SK-N-SH (cell line): Measurements from ENCODE around the gene MPHOSPH8. TPM values are rescaled to one million over a fixed set of nuclear protein-coding genes. Genes with fewer than 3 reads are reported as not detected.

ENCODE experiments used
- CTCF ChIA-PET: fragments of 300-600, 350-600 bp; formaldehyde crosslinking; extraction: SDS; loops from one replicate; lab custom pipeline; 2021; lab: Yijun Ruan, JAX
- POLR2A ChIA-PET: fragments of 350-600 bp; sonication (Branson Sonifier 250); formaldehyde crosslinking; extraction: SDS; loops from one replicate; lab custom pipeline; 2020; ENCODE audit warnings: antibody characterized with exemption, inconsistent platforms; lab: Yijun Ruan, JAX
- DNase-seq: peaks from one replicate; pipeline ENCODE4 v3.0.0; 2012
- H2AFZ ChIP-seq: fragments of 200-600 bp; sonication (generic); 2 replicates; pipeline ENCODE4 v1.8.1; 2016; ENCODE audit warnings: antibody characterized with exemption, mild to moderate bottlenecking, low read depth
- H3F3A ChIP-seq: fragments of 200-600 bp; sonication (generic); replicated peaks from 2 replicates; pipeline ENCODE3; 2016; ENCODE audit warnings: antibody characterized with exemption, mild to moderate bottlenecking; ENCODE audit not compliant: insufficient read depth
- H3K27ac ChIP-seq, 2 experiments: fragments of 200-500 bp in 1 of 2; fragments of 200-600 bp in 1 of 2; sonication (Bioruptor generic) in 1 of 2; sonication (generic), shearing (Covaris generic) in 1 of 2; 2 replicates each; pipeline versions ENCODE4 v1.5.1 to v1.6.1; 2014 to 2016; ENCODE audit warnings: low read depth in 2 of 2, inconsistent platforms in 1 of 2, low read length in 1 of 2, mild to moderate bottlenecking in 1 of 2, mixed read lengths in 1 of 2
- H3K27me3 ChIP-seq: fragments of 200-600 bp; sonication (generic), shearing (Covaris generic); 2 replicates; pipeline ENCODE4 v1.6.1; 2016; ENCODE audit warnings: mixed run types; ENCODE audit not compliant: insufficient read depth
- H3K36me3 ChIP-seq, 2 experiments: fragments of 200-500 bp in 1 of 2; fragments of 200-600 bp in 1 of 2; sonication (Bioruptor generic) in 1 of 2; sonication (generic) in 1 of 2; replicated peaks in 1 of 2; 2 replicates each; pipeline versions ENCODE3 to v1.5.1; 2014 to 2016; ENCODE audit warnings: low read length in 1 of 2, mild to moderate bottlenecking in 1 of 2; ENCODE audit not compliant: insufficient read depth in 2 of 2, control insufficient read depth in 1 of 2
- H3K4me1 ChIP-seq, 2 experiments: fragments of 200-500 bp in 1 of 2; fragments of 200-600 bp in 1 of 2; sonication (Bioruptor generic) in 1 of 2; sonication (generic), shearing (Covaris generic) in 1 of 2; 2 replicates each; pipeline versions ENCODE4 v1.5.1 to v1.6.1; 2014 to 2016; ENCODE audit warnings: low read depth in 1 of 2, low read length in 1 of 2, mixed run types in 1 of 2; ENCODE audit not compliant: insufficient read depth in 2 of 2, control insufficient read depth in 1 of 2
- H3K4me2 ChIP-seq: fragments of 200-600 bp; sonication (generic), shearing (Covaris generic); 2 replicates; pipeline ENCODE4 v1.6.1; 2017; ENCODE audit warnings: mixed run types
- H3K4me3 ChIP-seq, 2 experiments: fragments of 200-500 bp in 1 of 2; fragments of 200-600 bp in 1 of 2; sonication (Bioruptor generic) in 1 of 2; sonication (generic), shearing (Covaris generic) in 1 of 2; 2 replicates each; pipeline versions ENCODE4 v1.5.1 to v1.8.1; 2014 to 2016; ENCODE audit warnings: low read depth in 2 of 2, inconsistent platforms in 1 of 2, low read length in 1 of 2, mild to moderate bottlenecking in 1 of 2, mixed read lengths in 1 of 2, moderate library complexity in 1 of 2
- H3K79me2 ChIP-seq: fragments of 200-600 bp; sonication (generic); 2 replicates; pipeline ENCODE4 v1.8.1; 2017; ENCODE audit warnings: mild to moderate bottlenecking; ENCODE audit not compliant: insufficient read depth
- H3K9ac ChIP-seq: fragments of 200-600 bp; sonication (generic); 2 replicates; pipeline ENCODE4 v1.6.1; 2017; ENCODE audit warnings: mixed run types
- H3K9me2 ChIP-seq: fragments of 200-600 bp; sonication (generic); 2 replicates; pipeline ENCODE4 v1.6.1; 2017; ENCODE audit warnings: mixed run types
- H3K9me3 ChIP-seq: fragments of 200-600 bp; sonication (generic); 2 replicates; pipeline ENCODE4 v1.6.1; 2017; ENCODE audit warnings: mixed run types, mild to moderate bottlenecking, moderate library complexity
- H4K20me1 ChIP-seq: fragments of 200-600 bp; sonication (generic); 2 replicates; pipeline ENCODE4 v1.6.1; 2017; ENCODE audit warnings: mild to moderate bottlenecking, mixed run types; ENCODE audit not compliant: insufficient read depth
- CHD2 ChIP-seq: fragments of 150-350 bp; IDR thresholded peaks from 2 replicates; pipeline ENCODE4 v1.6.1; 2018; ENCODE audit warnings: low read length; ENCODE audit not compliant: partially characterized antibody
- ELF1 ChIP-seq: IDR thresholded peaks from 2 replicates; pipeline ENCODE4 v1.4.0; 2012
- EP300 ChIP-seq, 2 experiments: IDR thresholded peaks; 2 replicates each; pipeline versions ENCODE4 v1.4.0 to v1.6.1; 2012; ENCODE audit warnings: borderline replicate concordance in 1 of 2, low read depth in 1 of 2, low read length in 1 of 2
- EZH2phosphoT487 ChIP-seq: fragments of 200-600 bp; sonication (generic); IDR thresholded peaks from 2 replicates; pipeline ENCODE4 v1.6.1; 2017; ENCODE audit warnings: low read depth, mixed run types, mild to moderate bottlenecking, antibody characterized with exemption, moderate library complexity, borderline replicate concordance
- FOSL2 ChIP-seq: IDR thresholded peaks from 2 replicates; pipeline ENCODE4 v1.4.0; 2012; ENCODE audit warnings: low read depth, mild to moderate bottlenecking, moderate library complexity, borderline replicate concordance
- FOXJ3 ChIP-seq: sonication (generic); formaldehyde crosslinking; IDR thresholded peaks from 2 replicates; pipeline ENCODE4 v1.5.1; 2020; ENCODE audit warnings: mild to moderate bottlenecking, missing genetic modification reagents
- FOXM1 ChIP-seq: IDR thresholded peaks from 2 replicates; pipeline ENCODE4 v1.4.0; 2012; ENCODE audit warnings: low read depth, mild to moderate bottlenecking
- GABPA ChIP-seq: IDR thresholded peaks from 2 replicates; pipeline ENCODE4 v1.4.0; 2012; ENCODE audit warnings: low read depth, mild to moderate bottlenecking
- GATA2 ChIP-seq: sonication (generic); formaldehyde crosslinking; IDR thresholded peaks from 2 replicates; pipeline ENCODE4 v1.5.0; 2020; ENCODE audit warnings: mild to moderate bottlenecking, missing genetic modification reagents
- JUND ChIP-seq: IDR thresholded peaks from 2 replicates; pipeline ENCODE4 v1.4.0; 2012
- MEF2A ChIP-seq: IDR thresholded peaks from 2 replicates; pipeline ENCODE4 v1.4.0; 2012; ENCODE audit warnings: low read depth, borderline replicate concordance
- MXI1 ChIP-seq: IDR thresholded peaks from 2 replicates; pipeline ENCODE4 v1.6.1; 2012; ENCODE audit warnings: mild to moderate bottlenecking, low read depth, low read length, improper control_type of control experiment
- NFIC ChIP-seq: IDR thresholded peaks from 2 replicates; pipeline ENCODE4 v1.4.0; 2012; ENCODE audit warnings: borderline replicate concordance
- PBX3 ChIP-seq: IDR thresholded peaks from 2 replicates; pipeline ENCODE4; 2012
- POLR2AphosphoS5 ChIP-seq: IDR thresholded peaks from 2 replicates; pipeline ENCODE4 v1.6.1; 2012; ENCODE audit warnings: low read depth, low read length
- RAD21 ChIP-seq: IDR thresholded peaks from 2 replicates; pipeline ENCODE4 v1.6.1; 2012; ENCODE audit warnings: mild to moderate bottlenecking, low read length
- RCOR1 ChIP-seq: fragments of 150-350 bp; IDR thresholded peaks from 2 replicates; pipeline ENCODE4 v1.6.1; 2017; ENCODE audit warnings: antibody characterized with exemption, low read length
- REST ChIP-seq: IDR thresholded peaks from 2 replicates; pipeline ENCODE4 v1.6.1; 2012; ENCODE audit warnings: mild to moderate bottlenecking, low read depth, low read length, moderate library complexity
- RFX5 ChIP-seq: IDR thresholded peaks from 2 replicates; pipeline ENCODE4 v1.6.1; 2012; ENCODE audit warnings: mild to moderate bottlenecking, improper control_type of control experiment, low read length
- RXRA ChIP-seq: IDR thresholded peaks from 2 replicates; pipeline ENCODE4 v1.4.0; 2012; ENCODE audit warnings: low read depth, mild to moderate bottlenecking, borderline replicate concordance
- SIN3A ChIP-seq: IDR thresholded peaks from 2 replicates; pipeline ENCODE4 v1.6.1; 2012; ENCODE audit warnings: low read depth, mild to moderate bottlenecking, low read length, moderate library complexity, borderline replicate concordance
- SMC3 ChIP-seq: IDR thresholded peaks from 2 replicates; pipeline ENCODE4 v1.6.1; 2012; ENCODE audit warnings: low read depth, low read length, improper control_type of control experiment
- TCF12 ChIP-seq: IDR thresholded peaks from 2 replicates; pipeline ENCODE4 v1.4.0; 2012
- TEAD4 ChIP-seq: IDR thresholded peaks from 2 replicates; pipeline ENCODE4 v1.4.0; 2012; ENCODE audit warnings: mild to moderate bottlenecking, borderline replicate concordance; ENCODE audit not compliant: insufficient read depth
- USF1 ChIP-seq: IDR thresholded peaks from 2 replicates; pipeline ENCODE4 v1.4.0; 2012; ENCODE audit warnings: low read depth, borderline replicate concordance
- WGBS: methylation state at CpG from one replicate; pipeline ENCODE4 v1.1.6; 2017; ENCODE audit warnings: low lambda C conversion rate; 5-methylcytosine and 5-hydroxymethylcytosine counted together
- polyA plus RNA-seq, 3 experiments: library from polyadenylated mRNA; depleted of rRNA; stranded (reverse); fragments of >200 nt; gene quantifications; 2 replicates each; pipeline ENCODE4 v1.2.3, GENCODE V29; 2012
- TF ChIP-seq, protein P1 (sequence below): fragments of 150-350 bp; IDR thresholded peaks from 2 replicates; pipeline ENCODE4 v1.6.1; 2016; ENCODE audit warnings: mild to moderate bottlenecking, low read depth, low read length
- TF ChIP-seq, protein P2 (sequence below): IDR thresholded peaks from 2 replicates; pipeline ENCODE4 v1.4.0; 2012; ENCODE audit warnings: low read depth

MPHOSPH8 gene
- polyA plus RNA-seq (2012; rRNA removed) = 11.1 and 13.0 TPM in 2 replicates
- polyA plus RNA-seq (2012; cell fraction: cytosol; rRNA removed) = 11.1 and 14.2 TPM in 2 replicates
- polyA plus RNA-seq (2012; cell fraction: nucleus; rRNA removed) = 12.2 and 25.5 TPM in 2 replicates

- WGBS = 1% methylated on average over 57 of the region's 58 CpGs
- Histone ChIP-seq H3K27me3 (no peaks in the 10 kb centered on the region), H3K9me3 (no peaks in the 10 kb centered on the region), H3K9ac (peak within 1 kb of the TSS; percentile 76), H3K4me1 (peaks cover 0 to 10% of the 10 kb centered on the region in 2 experiments; a peak in 3 of 4 replicates), H2AFZ (peak within 1 kb of the TSS; percentile 92), H3K4me3 (peak within 1 kb of the TSS; percentile 78 to 87), H3K79me2 (peaks cover 50% of the 10 kb centered on the region), H3F3A (peaks cover 8% of the 10 kb centered on the region), H3K36me3 (peaks cover 0 to 11% of the 10 kb centered on the region in 2 experiments), H3K4me2 (peak within 1 kb of the TSS; percentile 82), H4K20me1 (peaks cover 11% of the 10 kb centered on the region; the same call in 1 of the 2 replicates), H3K9me2 (no peaks in the 10 kb centered on the region), H3K27ac (peak within 1 kb of the TSS; percentile 81 to 82)
- peak; percentile 98 for DNase-seq
- CTCF ChIA-PET = interaction anchor here (0.7 to 1.1 kb wide), 2 partner anchors 15 to 31 kb away, joined by 3 to 5 read pairs; no protein-coding TSS in a partner anchor
- POLR2A ChIA-PET = interaction anchor here (0.6 to 1.1 kb wide), 3 partner anchors 32 to 502 kb away, joined by 3 read pairs; no protein-coding TSS in a partner anchor
- TF ChIP-seq FOXM1 (no peak), MXI1 (peak; percentile 73; the same call in 1 of the 2 replicates), GATA2 (CRISPR knock-in tag) (no peak), JUND (no peak), SIN3A (no peak), TEAD4 (no peak), EZH2phosphoT487 (no peak), RFX5 (no peak; the same call in 1 of the 2 replicates), REST (no peak), NFIC (no peak), RAD21 (no peak), RXRA (no peak), SMC3 (no peak), GABPA (peak; percentile 62), ELF1 (peak; percentile 84), USF1 (no peak), MEF2A (no peak), FOSL2 (no peak), FOXJ3 (no peak), TCF12 (no peak), RCOR1 (no peak), PBX3 (peak; percentile 100), CHD2 (peak; percentile 78), POLR2AphosphoS5 (peak; percentile 68), EP300 (IDR thresholded peaks at IDR 0.05; ENCODE audit: borderline replicate concordance in 1 of 2, low read depth in 1 of 2, low read length in 1 of 2) (no peak)
- TF ChIP-seq, protein P1, sequence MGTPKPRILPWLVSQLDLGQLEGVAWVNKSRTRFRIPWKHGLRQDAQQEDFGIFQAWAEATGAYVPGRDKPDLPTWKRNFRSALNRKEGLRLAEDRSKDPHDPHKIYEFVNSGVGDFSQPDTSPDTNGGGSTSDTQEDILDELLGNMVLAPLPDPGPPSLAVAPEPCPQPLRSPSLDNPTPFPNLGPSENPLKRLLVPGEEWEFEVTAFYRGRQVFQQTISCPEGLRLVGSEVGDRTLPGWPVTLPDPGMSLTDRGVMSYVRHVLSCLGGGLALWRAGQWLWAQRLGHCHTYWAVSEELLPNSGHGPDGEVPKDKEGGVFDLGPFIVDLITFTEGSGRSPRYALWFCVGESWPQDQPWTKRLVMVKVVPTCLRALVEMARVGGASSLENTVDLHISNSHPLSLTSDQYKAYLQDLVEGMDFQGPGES = peak; percentile 82
- TF ChIP-seq, protein P2, sequence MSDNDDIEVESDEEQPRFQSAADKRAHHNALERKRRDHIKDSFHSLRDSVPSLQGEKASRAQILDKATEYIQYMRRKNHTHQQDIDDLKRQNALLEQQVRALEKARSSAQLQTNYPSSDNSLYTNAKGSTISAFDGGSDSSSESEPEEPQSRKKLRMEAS = no peak
Observed at GRCh38 chr13:19633479-19634255, at the start of gene MPHOSPH8. Gene MPHOSPH8 (plus strand): TSS chr13:19633659. CDS start chr13:19633749, 90 bp downstream.
